ENCODE measurements around the gene ATP1A2.

ATP1A2 gene

DNA sequence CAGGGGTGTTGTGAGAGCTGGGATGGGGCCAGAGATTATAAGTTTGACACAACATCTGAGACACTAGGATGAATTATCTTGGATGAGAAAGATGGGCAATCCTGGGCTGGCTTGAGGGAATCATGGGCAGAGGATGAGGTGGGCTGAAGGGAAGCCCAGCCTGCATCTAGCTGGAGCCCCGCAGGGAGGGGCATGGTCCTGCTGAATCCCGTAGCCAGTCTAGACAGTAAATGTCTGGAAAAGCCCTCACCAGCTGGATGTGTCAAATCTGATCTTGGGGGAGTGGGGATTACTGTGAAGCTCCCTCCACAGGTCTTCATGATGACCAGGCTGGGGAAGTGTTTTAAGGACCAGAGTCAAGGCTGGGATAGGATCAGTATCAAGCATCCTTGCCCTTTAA lies 71.2 kb downstream of the ATP1A2 start:
- TF ChIP-seq, protein P1, sequence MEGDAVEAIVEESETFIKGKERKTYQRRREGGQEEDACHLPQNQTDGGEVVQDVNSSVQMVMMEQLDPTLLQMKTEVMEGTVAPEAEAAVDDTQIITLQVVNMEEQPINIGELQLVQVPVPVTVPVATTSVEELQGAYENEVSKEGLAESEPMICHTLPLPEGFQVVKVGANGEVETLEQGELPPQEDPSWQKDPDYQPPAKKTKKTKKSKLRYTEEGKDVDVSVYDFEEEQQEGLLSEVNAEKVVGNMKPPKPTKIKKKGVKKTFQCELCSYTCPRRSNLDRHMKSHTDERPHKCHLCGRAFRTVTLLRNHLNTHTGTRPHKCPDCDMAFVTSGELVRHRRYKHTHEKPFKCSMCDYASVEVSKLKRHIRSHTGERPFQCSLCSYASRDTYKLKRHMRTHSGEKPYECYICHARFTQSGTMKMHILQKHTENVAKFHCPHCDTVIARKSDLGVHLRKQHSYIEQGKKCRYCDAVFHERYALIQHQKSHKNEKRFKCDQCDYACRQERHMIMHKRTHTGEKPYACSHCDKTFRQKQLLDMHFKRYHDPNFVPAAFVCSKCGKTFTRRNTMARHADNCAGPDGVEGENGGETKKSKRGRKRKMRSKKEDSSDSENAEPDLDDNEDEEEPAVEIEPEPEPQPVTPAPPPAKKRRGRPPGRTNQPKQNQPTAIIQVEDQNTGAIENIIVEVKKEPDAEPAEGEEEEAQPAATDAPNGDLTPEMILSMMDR (IDR thresholded peaks at IDR 0.05; ENCODE audit: low read depth, low read length), result no peak
- TF ChIP-seq MYC (IDR thresholded peaks at IDR 0.05; ENCODE audit: low read depth, low read length), result no peak
- TF ChIP-seq, protein P2, sequence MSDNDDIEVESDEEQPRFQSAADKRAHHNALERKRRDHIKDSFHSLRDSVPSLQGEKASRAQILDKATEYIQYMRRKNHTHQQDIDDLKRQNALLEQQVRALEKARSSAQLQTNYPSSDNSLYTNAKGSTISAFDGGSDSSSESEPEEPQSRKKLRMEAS (IDR thresholded peaks at IDR 0.05; ENCODE audit: low read depth, low read length), result no peak
- no peak for TF ChIP-seq POLR2A (IDR thresholded peaks at IDR 0.05; ENCODE audit: extremely low read depth, insufficient read length)
- no peak overlapping the region for H3K4me3 ChIP-seq (ENCODE audit: low read depth, low read length)
- DNase-seq (ENCODE audit: low read depth), result no peak

DNA sequence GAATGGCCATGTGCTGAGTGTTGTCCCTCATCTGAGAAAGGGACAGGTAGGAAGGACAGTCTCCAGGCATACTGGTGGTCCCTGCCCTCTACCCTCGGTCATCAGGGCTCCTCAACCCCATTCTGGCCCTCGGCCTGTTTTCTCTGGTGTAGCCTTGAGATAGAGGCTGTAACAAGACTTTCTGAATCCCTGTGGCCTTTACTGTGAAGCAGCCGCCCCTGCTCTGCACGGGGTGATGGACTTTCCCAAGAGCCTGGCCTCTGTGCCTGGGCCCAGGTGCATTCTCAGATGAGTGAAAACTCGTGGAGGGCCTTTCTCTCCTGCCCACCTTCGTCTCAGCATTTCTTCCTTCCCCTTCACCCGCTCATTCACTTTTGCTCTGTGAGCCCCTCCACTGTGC lies 71.8 kb downstream of the ATP1A2 start:
- TF ChIP-seq, protein P2 (IDR thresholded peaks at IDR 0.05; ENCODE audit: low read depth, low read length), result no peak
- no peak overlapping the region for H3K4me3 ChIP-seq (ENCODE audit: low read depth, low read length)
- DNase-seq (ENCODE audit: low read depth), result no peak

DNA sequence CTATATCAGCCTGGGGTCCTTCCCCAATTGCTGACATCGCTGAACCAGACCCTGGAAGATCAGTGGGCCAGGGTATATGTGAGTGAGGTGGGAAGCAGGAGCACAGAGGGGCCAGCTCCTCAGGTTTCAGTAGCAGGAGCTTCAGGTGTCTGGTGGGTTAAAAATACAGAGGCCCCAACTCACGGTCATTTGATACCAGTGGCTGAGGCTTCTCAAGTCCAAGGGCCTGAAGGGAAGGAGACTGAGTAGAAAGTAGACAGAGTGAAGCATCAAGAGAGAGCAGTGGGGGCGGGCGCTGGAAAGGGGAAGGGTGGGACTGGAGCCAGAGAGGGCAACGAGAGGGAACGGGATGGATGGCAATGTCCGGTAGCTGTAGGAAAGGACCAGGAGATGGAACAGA lies 72.8 kb downstream of the ATP1A2 start:
- DNase-seq (ENCODE audit: low read depth), result no peak
- TF ChIP-seq POLR2A (IDR thresholded peaks at IDR 0.05; ENCODE audit: extremely low read depth, insufficient read length) (no peak), MYC (IDR thresholded peaks at IDR 0.05; ENCODE audit: low read depth, low read length) (no peak)
- TF ChIP-seq, protein P2 (IDR thresholded peaks at IDR 0.05; ENCODE audit: low read depth, low read length), result no peak
- TF ChIP-seq, protein P1 (IDR thresholded peaks at IDR 0.05; ENCODE audit: low read depth, low read length), result no peak
- no peak overlapping the region for H3K4me3 ChIP-seq (ENCODE audit: low read depth, low read length)

DNA sequence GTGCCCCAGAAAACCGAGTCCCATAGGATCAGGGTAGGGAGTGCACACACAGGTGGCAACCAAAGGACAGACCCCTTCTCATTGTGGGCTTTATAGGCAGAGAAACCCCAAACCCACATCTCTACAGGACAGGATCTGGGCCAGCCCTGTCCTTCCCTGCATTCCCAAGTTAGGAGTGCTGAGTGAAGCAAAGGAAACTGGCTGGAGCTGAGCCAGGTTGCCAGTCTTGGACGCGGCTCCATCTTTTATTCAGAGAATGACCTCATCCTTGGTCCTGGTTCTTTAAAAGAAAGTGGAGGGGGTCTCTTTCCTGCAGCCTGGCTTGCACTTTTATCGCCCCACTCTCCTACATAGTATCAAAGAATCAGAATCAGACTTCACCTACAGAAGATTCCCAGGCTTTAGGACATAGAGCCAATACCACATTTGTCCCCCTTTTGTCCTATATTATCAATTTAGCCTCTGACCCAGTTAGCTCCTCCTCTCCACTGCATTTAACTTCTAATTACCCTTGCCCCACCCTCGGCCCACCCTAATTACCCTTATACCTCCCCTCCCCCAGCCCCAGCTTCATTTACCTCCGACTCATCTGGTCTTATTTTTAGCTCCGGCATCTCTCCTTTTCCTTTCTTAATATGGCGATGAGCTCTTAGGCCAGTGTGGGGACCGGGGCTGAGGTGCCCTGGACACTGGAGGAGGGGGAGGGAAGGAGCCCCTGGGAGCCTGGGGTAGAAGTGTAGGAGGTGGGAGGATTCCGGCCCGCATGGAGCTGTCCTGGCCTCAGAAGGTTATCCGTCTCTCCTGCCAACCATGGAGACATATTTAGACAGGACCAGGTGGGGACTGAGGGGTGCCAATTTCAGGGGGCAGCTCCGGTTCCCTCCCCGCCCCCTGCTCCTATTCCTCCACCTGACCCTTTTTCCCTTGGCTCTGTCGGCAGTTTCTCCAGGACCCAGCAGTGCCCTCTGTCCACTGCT lies 74.4 kb downstream of the ATP1A2 start, which contains the start of gene CASQ1:
Gene CASQ1 (plus strand): TSS at position 927 of the 977 bp plus-strand sequence. CDS start 177 bp downstream, outside the sequence.
- no peak within 1 kb of the TSS for H3K4me3 ChIP-seq (ENCODE audit: low read depth, low read length)
- DNase-seq (ENCODE audit: low read depth), result no peak
- no peak for TF ChIP-seq MYC (IDR thresholded peaks at IDR 0.05; ENCODE audit: low read depth, low read length)
- TF ChIP-seq, protein P1 (IDR thresholded peaks at IDR 0.05; ENCODE audit: low read depth, low read length), result no peak
- no peak for TF ChIP-seq POLR2A (IDR thresholded peaks at IDR 0.05; ENCODE audit: extremely low read depth, insufficient read length)
- TF ChIP-seq, protein P2 (IDR thresholded peaks at IDR 0.05; ENCODE audit: low read depth, low read length), result no peak

DNA sequence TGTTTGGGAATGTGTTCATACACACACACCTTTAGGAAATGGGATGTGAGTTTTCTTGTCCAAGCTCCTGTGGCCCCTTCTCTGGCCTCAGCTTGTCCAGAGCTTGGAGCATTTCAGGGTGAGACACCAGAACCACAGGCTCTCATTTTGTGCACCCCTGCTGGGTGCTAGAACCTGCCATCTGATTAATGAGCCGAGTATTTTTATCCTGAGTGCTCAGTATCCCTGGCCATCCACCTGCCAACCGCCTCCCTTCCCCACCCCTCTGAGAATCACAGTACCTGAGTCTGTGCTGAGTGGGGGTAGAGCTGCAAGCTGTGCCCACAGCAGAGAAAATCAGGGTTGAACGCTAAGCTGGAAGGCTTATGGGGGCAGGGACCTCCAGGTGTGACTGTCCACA lies 76.2 kb downstream of the ATP1A2 start:
- TF ChIP-seq, protein P2 (IDR thresholded peaks at IDR 0.05; ENCODE audit: low read depth, low read length), result no peak
- no peak for TF ChIP-seq POLR2A (IDR thresholded peaks at IDR 0.05; ENCODE audit: extremely low read depth, insufficient read length)
- TF ChIP-seq, protein P1 (IDR thresholded peaks at IDR 0.05; ENCODE audit: low read depth, low read length), result no peak
- TF ChIP-seq MYC (IDR thresholded peaks at IDR 0.05; ENCODE audit: low read depth, low read length), result no peak
- DNase-seq (ENCODE audit: low read depth), result no peak
- no peak overlapping the region for H3K4me3 ChIP-seq (ENCODE audit: low read depth, low read length)

DNA sequence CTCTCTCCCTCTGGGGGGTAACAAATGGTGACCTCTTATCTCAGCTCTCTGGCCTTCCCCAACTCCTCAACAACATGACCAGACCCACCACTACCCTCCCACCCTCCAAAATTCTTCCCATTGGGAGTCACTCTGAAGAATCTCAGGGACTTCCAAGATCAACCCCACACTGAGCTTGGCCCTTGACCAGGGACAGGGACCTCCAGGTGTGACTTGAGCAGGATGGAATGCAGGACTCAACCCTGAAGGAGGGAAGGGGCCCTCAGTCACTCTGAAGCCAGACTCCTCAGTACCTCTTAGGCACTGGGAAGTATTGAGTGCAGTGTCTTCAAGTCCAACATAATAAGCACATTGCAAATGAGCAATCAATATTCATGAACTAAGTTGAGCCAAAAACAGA lies 76.7 kb downstream of the ATP1A2 start:
- DNase-seq (ENCODE audit: low read depth), result no peak
- no peak overlapping the region for H3K4me3 ChIP-seq (ENCODE audit: low read depth, low read length)
- TF ChIP-seq POLR2A (IDR thresholded peaks at IDR 0.05; ENCODE audit: extremely low read depth, insufficient read length) (no peak), MYC (IDR thresholded peaks at IDR 0.05; ENCODE audit: low read depth, low read length) (no peak)
- TF ChIP-seq, protein P2 (IDR thresholded peaks at IDR 0.05; ENCODE audit: low read depth, low read length), result no peak
- TF ChIP-seq, protein P1 (IDR thresholded peaks at IDR 0.05; ENCODE audit: low read depth, low read length), result no peak

All from NB4 (cell line).